ENCODE results near the gene BCLAF1. TPM values are rescaled to one million over a fixed set of nuclear protein-coding genes. Genes with fewer than 3 reads are reported as not detected.

BCLAF1 gene
- total RNA-seq, 1 experiment from 2014 or later: 51.3 TPM

DNA sequence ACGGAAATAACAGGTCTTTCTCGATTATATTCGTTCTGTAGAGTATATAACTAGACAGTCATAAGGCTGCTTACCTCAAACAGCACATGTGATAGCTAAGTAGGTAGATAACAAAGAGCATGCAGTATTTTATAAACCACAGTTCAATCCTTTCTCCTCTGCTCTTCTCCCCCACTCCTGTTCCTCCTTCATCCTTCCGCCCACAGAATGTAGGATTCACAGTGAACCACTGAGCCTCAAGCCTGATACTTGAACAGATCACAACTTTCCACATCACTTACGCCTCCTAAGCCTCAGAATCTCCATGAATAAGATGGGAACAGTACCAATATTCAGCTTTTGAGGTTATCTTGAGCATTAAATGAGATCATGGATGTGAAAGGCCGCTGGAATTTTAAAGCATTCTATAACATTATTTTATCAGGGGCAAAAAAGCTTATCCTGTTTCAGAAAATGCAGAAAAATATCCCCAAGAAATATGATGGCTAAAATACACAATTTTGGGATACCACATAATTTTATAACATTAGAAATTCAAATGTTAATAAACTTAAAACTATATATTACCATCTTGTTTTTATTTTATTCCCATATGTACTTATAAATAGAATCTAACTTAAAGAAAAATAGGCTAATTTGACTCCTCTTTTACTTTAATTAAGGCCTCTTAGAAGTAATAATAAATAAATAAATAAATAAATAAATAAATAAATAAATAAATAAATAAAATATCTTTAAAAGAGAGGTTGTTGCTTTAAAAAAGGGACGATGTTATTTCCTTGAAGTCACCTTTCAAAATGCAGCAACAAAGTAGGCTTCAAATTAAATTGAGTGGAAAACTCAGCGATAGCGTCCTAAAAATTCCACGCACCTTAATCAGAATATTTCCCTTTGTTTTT lies 72.9 kb downstream of the BCLAF1 start:
- in situ Hi-C loops (cut with HindIII; ENCODE audit: low pct_unique_long_range_greater_than_20kb, low sequenced_read_pairs): no loop called here

DNA sequence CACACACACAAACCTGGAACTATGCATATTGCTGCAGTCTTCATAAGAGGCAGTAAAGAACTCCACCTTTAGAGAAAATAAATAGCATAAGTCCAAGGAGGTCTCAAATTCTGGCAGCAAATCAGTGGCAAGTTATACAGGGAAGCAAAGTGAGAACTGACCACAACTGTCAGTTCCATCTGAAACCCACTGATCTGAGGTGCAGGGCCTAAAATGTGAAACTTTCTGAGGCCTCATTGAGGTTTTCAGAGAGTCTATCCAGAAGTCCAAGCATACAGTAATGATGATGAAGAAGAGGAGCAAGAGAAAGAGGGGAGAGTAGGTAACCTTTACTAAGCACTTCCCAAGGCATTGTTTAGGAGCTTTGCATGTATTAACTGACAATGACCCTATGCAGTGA lies 75.8 kb downstream of the BCLAF1 start:
- no peak for DNase-seq (ENCODE audit: low read depth)
- in situ Hi-C loops (cut with HindIII; ENCODE audit: low pct_unique_long_range_greater_than_20kb, low sequenced_read_pairs): no loop called here

More for the DNA sequence above, 72.9 kb downstream of the BCLAF1 start:
- DNase-seq (ENCODE audit: low read depth): no peak

DNA sequence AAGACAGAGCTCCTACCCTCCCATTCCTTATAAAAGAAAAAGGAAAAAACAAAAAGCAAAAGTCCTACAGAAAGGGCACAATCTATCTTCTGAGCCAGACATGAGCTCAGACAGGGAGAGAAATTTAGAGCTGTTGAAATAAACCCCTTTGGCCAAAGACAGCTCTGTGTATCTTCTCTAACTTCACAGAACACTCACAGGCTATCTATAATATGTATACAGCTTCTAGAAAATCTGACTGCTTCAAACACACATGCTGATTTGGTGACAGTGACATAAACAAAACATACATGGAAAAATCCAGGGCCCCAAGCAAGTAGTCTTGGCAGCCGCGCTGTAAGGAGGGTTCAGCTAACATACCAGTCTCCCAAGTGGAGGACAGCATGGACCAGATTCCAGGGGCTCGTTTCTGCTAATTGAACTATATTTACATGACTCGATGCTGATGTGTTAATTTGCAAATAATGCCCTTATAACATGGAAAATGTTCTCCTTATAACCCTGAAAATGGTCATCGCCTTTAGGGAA lies 76.6 kb downstream of the BCLAF1 start:
- no peak for DNase-seq (ENCODE audit: low read depth)
- in situ Hi-C loops (cut with HindIII; ENCODE audit: low pct_unique_long_range_greater_than_20kb, low sequenced_read_pairs): no loop called here

DNA sequence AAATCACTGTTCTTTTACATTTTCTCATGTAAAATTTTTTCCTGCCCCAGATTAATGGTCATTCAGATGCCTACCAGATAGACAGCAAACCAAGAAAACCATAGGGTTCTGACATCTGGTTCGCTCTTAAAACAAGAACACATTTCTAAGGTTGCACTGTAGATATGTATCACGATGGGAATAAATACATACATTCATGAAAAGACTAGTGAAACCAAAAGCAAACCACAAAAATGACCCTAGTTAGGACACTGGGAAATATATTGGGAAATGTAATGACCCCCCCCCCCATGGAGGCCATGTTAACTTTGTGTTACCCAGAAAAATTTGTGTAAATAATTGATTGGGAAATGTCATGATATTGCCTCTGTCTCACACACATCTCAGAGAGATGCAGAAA lies 77.0 kb downstream of the BCLAF1 start:
- in situ Hi-C loops (cut with HindIII; ENCODE audit: low pct_unique_long_range_greater_than_20kb, low sequenced_read_pairs): no loop called here
- no peak for DNase-seq (ENCODE audit: low read depth)

DNA sequence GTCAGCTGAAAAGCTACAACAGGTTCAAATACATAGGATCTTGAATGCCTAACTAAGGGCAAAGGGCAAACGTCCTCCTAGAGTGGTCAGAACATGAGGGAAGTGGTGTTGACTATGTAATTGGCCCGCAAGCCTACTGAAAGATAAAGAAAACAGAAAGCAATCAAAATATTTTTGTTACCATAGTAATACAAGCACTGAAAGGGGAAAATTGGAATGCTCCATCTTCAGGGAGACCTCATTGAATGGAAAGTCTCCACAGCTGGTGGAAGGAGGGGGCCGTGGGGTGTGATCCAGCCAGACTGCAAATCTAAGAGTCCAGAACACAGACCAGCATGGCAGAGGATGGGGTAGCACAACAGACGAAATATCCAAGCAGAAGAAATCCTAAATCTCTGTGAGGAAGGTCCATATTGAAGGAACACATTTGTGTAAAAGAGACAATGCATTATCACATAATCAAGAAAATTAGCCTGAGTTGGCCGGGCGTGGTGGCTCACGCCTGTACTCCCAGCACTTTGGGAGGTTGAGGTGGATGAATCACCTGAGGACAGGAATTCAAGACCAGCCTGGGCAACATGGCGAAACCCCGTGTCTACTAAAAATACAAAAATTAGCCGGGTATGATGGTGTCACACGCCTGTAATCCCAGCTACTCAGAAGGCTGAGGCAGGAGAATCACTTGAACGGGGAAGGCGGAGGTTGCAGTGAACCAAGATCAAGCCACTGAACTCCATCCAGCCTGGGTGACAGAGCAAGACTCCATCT lies 79.1 kb downstream of the BCLAF1 start:
- DNase-seq (ENCODE audit: low read depth): no peak
- in situ Hi-C loops (cut with HindIII; ENCODE audit: low pct_unique_long_range_greater_than_20kb, low sequenced_read_pairs): no loop called here

DNA sequence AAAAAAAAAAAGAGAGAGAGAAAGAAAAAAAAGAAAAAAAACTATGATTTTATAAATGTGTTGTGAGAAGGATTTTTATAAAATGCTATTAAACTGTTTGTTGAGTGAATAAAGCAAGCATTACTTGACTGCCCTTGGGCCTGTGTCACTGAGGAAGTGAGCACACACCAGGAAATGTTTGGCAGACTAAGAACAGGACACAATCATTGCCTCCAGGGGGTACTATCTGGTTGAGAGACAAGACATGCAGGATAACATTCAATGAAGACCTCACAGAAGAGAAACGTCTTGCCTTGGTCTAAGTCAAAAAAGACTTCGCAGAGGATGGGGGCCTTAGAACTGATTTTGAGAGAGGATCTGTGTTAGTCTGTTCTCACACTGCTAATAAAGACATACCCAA lies 80.2 kb downstream of the BCLAF1 start:
- in situ Hi-C loops (cut with HindIII; ENCODE audit: low pct_unique_long_range_greater_than_20kb, low sequenced_read_pairs): no loop called here
- no peak for DNase-seq (ENCODE audit: low read depth)

DNA sequence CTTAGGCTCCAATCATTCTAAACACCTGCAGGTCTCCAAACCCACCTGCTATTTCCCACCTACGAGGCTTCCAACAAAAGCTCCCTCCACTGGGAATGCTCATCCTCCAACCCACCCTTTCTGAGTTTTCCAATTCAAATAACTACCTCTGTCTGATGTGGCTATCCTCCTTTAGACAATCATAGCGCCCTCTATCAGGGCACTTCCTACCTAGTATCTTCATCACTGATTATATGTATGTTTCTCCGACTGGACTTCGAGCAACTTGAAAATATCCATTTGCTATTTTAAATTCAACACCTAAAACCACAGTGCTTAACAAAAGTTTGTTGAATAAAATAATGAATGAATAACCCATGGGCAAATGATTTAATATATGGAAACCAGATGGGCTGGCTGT lies 80.9 kb downstream of the BCLAF1 start:
- DNase-seq (ENCODE audit: low read depth): no peak
- in situ Hi-C loops (cut with HindIII; ENCODE audit: low pct_unique_long_range_greater_than_20kb, low sequenced_read_pairs): no loop called here

Other genes with a start within 250 kb of the BCLAF1 start
- gene MTFR2, start 39.5 kb downstream of the BCLAF1 start, total RNA-seq (2014; rRNA removed; shearing (Covaris generic); ENCODE audit: low replicate concordance): 10.6 and 14.2 TPM in 2 replicates

All from Caki2 (cell line).